Activated CD8-positive, alpha-beta memory T cell treated with anti-CD3 and anti-CD28 coated beads, Interleukin-2, amount 10 ng/mL, durations not matched to agents 7 days and 5 days (primary cell): ENCODE results near the gene SOX18. TPM values are rescaled to one million over a fixed set of nuclear protein-coding genes. Genes with fewer than 3 reads are reported as not detected.

ENCODE experiments used
- ATAC-seq: fragments of 150-1000 bp; cut with Tn5 transposase; one replicate; pipeline ENCODE4 v1.10.0; 2021; ENCODE audit warnings: moderate library complexity
- CTCF ChIA-PET: fragments of 350-600 bp; sonication (Branson Sonifier 250); formaldehyde crosslinking; loops from one replicate; lab custom pipeline; 2021; ENCODE audit warnings: antibody characterized with exemption; lab: Charles Lee
- DNase-seq: peaks from one replicate; pipeline ENCODE4 v3.0.0-alpha.2; 2020
- H3K27ac Mint-ChIP-seq: one replicate; pipeline ENCODE4 v1.8.0; 2021; ENCODE audit warnings: mild to moderate bottlenecking, mixed read lengths
- H3K27me3 Mint-ChIP-seq: one replicate; pipeline ENCODE4 v1.8.0; 2021; ENCODE audit warnings: mixed read lengths
- H3K36me3 Mint-ChIP-seq: one replicate; pipeline ENCODE4 v1.8.0; 2021; ENCODE audit warnings: mild to moderate bottlenecking, mixed read lengths
- H3K4me1 Mint-ChIP-seq: one replicate; pipeline ENCODE4 v1.8.0; 2021; ENCODE audit warnings: mixed read lengths
- H3K4me3 Mint-ChIP-seq: one replicate; pipeline ENCODE4 v1.8.0; 2021; ENCODE audit warnings: mild to moderate bottlenecking, moderate library complexity, mixed read lengths
- H3K9me3 Mint-ChIP-seq: one replicate; pipeline ENCODE4 v1.8.0; 2022; ENCODE audit warnings: low read depth, mixed read lengths
- total RNA-seq, 2 experiments: library from RNA; stranded (reverse); gene quantifications; one replicate each; pipeline ENCODE4 v1.2.3, GENCODE V29; 2021

The SOX18 gene
- total RNA-seq, 2 experiments from 2014 or later = 0.20 to 1.8 TPM

DNA sequence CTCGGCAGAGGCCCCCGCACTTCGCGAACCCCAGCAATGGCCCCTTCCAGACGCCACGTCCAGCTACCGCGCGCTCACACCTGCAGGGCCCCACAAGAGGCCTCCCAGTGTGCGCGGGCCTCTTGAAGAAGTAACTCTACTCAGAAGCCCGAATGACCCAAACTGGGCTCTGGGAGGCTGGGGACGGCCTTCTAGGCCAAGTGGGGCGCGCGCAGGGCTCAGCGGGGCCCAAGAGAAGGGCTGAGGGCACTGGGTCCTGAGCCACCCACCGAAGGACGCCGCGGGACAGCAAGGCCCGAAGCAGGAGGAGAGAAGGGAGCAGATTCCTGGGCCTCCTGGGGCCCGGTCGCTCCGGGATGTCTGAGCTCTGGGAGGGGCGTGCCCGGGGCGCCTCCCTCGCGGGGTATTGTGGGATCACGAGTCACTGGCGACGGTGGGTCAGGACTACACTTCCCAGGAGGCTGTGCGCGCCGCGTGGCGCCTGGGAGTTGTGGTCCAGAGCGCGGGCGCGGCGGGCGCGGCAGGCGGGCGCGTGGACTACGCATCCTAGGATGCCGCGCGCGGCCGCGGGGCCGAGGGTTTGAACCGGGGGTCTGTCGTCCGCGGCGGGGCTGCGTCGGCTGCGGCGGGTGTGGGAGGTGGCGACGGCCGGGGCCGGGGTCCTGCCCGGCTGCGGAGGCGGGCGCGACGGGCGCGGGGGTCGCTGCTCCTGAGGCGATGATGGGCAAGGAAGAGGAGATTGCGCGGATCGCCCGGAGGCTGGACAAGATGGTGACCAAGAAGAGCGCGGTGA lies 13.4 kb upstream of the SOX18 start, which contains the start of gene TCEA2:
Gene TCEA2 (plus strand): TSS at position 603 of the 793 bp plus-strand sequence. CDS start 115 bp downstream, at position 718.
- peak; percentile 97 for DNase-seq
- peak within 1 kb of the TSS; percentile 85 for H3K4me3 Mint-ChIP-seq
- no peaks in the 10 kb centered on the region for H3K36me3 Mint-ChIP-seq
- H3K9me3 Mint-ChIP-seq = no peaks in the 10 kb centered on the region
- peak within 1 kb of the TSS; percentile 85 for H3K27ac Mint-ChIP-seq
- CTCF ChIA-PET = interaction anchor here (0.8 to 7.4 kb wide), 9 partner anchors 10 to 152 kb away, joined by 3 to 133 read pairs (median 4); partner anchors contain the start of genes C20orf204, LKAAEAR1, PRPF6 and SAMD10
- no peaks in the 10 kb centered on the region for H3K27me3 Mint-ChIP-seq
- ATAC-seq = peak; percentile 83
- peaks cover 56% of the 10 kb centered on the region for H3K4me1 Mint-ChIP-seq

DNA sequence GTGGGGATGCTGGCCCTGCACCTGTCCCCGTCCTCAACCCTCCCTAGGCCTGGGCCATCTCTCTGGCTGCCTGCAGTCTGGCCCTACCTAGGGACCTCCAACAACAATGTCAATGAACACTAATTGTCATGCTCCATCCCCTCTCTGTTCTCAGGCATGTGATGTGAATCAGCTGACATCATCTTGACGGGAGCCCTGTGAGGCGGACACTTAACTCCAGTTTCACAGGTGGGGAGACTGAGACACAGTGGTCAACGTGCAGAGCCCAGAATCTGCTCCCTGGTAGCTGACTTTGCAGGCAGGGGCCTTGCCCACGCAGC lies 12.8 kb upstream of the SOX18 start:
- Mint-ChIP-seq H3K36me3 (no peaks in the 10 kb centered on the region), H3K27ac (peak overlapping the region; percentile 62), H3K27me3 (no peaks in the 10 kb centered on the region), H3K4me3 (peak overlapping the region; percentile 85), H3K4me1 (peaks cover 57% of the 10 kb centered on the region), H3K9me3 (no peaks in the 10 kb centered on the region)
- DNase-seq (no peak), ATAC-seq (no peak)
- CTCF ChIA-PET = interaction anchor here (0.9 to 7.4 kb wide), 9 partner anchors 9 to 151 kb away, joined by 3 to 133 read pairs (median 3); partner anchors contain the start of genes C20orf204, LKAAEAR1, PRPF6 and SAMD10

DNA sequence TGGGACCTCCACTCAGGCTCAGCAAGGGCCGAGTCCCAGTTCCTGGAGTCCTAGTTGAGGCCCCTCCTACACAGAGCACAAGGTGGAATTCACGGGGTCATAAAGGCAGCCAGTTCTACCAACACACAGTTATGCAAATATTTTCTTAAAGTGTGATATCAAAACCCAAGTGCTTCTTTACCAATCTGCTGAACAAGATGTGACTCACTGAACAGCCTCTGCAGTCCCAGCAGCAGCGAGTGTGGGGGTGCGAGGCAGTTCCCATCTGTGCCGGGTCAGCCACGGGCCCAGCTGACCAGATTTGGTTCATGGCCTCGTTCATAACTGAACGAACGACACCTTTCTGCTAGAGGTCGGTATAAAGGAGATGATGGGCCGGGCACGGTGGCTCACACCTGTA lies 9.1 kb upstream of the SOX18 start:
- no peak for DNase-seq
- Mint-ChIP-seq H3K9me3 (no peaks in the 10 kb centered on the region), H3K36me3 (no peaks in the 10 kb centered on the region), H3K27me3 (no peaks in the 10 kb centered on the region), H3K27ac (no peak overlapping the region), H3K4me1 (peaks cover 38% of the 10 kb centered on the region), H3K4me3 (peak overlapping the region; percentile 38)
- ATAC-seq = no peak
- CTCF ChIA-PET = interaction anchor here (0.7 to 7.4 kb wide), 3 partner anchors 8 to 79 kb away, joined by 3 to 133 read pairs (median 18); partner anchors contain the start of genes C20orf204, PRPF6 and SAMD10

DNA sequence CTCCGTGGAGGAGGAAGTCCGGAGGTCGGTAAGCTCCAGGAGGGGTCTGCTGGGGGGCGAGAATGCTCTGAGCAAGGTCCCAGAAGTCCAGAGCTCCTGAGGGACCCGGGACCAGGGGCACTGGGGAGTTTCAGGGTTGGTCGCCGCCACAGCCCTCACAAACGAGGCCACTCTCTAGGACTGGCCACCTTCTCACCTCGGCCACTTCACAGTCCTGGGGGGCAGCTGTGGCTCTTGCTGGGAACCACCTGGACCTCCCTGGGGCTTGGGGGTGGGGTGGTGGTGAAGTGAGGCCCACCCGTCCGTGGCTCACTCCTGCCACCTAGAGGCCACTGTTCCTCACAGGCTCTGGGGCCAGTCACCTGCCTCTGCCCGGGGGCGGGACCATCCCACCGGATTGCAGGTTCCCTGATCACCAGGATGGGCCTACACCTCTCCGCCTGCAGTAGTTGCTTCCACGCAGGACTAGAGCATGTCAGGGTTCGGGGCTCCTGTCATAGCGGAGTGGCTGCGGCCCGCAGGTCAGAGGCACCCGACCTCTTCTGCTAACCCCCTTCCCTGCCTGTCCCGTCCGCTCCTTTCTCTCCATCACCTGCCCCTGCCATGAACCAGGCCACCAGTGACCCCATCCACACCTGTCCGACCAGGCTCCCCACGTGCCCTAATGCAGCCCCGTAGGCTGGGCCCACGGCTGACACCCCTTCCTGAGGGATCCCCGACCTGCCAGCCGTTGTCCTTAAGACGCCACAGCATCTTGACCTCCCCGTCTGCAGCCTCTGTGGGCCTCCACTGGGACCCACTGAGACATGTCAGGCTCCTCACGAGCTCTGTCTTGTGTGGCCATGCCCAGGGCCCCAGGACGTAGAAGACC lies 8.4 kb upstream of the SOX18 start:
- DNase-seq (peak; percentile 89), ATAC-seq (peak; percentile 81)
- Mint-ChIP-seq H3K4me1 (peaks cover 37% of the 10 kb centered on the region), H3K36me3 (no peaks in the 10 kb centered on the region), H3K4me3 (peak overlapping the region; percentile 64), H3K27me3 (no peaks in the 10 kb centered on the region), H3K27ac (peak overlapping the region; percentile 80), H3K9me3 (no peaks in the 10 kb centered on the region)
- CTCF ChIA-PET = interaction anchor here (0.8 to 7.4 kb wide), 15 partner anchors 8 to 520 kb away, joined by 3 to 133 read pairs (median 4); partner anchors contain the start of genes C20orf204, PRPF6, TPD52L2 and UCKL1

DNA sequence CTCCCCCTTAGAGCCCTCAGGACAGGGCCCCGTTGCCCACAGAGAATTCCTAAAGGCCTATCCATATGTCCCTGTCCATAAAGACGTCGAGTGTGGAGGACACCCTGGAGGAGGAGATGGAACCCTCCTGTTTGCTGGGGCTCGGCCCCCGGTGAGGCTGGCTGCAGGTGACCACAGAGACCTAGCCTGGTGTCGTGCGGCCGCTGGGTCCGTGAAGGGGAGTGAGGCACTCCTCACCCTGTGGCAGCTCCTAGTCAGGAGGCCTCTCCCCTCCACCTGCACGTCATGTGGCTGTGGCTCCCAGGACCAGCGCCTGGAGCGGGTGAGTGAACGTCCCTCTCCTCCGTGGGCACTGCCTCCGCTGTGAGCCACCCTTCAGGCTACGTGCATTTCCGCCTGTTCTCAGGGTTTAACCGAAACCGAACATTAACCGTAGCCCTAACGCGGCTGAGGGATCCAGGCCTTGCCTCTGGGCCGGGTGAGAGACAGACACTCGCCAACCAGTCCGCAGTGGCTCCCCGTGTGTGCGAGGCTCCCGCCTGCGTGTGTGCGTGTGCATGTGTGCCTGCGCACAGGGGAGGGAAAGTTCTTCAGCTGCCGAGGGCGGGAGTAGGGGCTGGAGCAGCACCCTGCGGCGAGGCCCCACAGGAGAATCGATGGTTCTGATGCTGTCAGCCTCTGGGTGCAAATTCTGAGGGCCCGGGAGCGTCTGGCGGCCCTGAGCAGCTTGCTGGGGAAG lies 7.6 kb upstream of the SOX18 start:
- peak overlapping the region; percentile 80 for H3K27ac Mint-ChIP-seq

DNA sequence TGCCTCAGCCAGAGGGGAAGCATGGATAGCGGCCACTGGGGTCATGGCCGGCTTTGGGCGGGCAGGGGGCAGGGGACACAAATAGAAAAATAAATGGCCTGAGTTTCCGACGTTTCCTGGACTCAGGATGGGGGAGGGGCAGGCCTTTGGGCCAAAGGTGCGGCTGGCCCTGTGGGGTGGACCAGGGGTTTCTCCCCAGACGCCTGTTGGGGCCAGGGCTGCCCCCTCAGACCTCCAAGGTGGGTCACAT lies 7.1 kb upstream of the SOX18 start:
- Mint-ChIP-seq H3K27me3 (peaks cover 4% of the 10 kb centered on the region), H3K9me3 (no peaks in the 10 kb centered on the region), H3K36me3 (no peaks in the 10 kb centered on the region), H3K4me3 (no peak overlapping the region), H3K27ac (no peak overlapping the region), H3K4me1 (peaks cover 30% of the 10 kb centered on the region)
- ATAC-seq (no peak), DNase-seq (no peak)
- CTCF ChIA-PET = interaction anchor here (7.4 kb wide), 1 partner anchor 16 kb away, joined by 133 read pairs; the partner anchor contains the start of gene C20orf204

More for the DNA sequence above, 7.6 kb upstream of the SOX18 start:
- DNase-seq (no peak), ATAC-seq (peak; percentile 41)
- Mint-ChIP-seq H3K9me3 (no peaks in the 10 kb centered on the region), H3K4me1 (peaks cover 32% of the 10 kb centered on the region), H3K36me3 (no peaks in the 10 kb centered on the region), H3K4me3 (peak overlapping the region; percentile 64), H3K27me3 (no peaks in the 10 kb centered on the region)
- CTCF ChIA-PET = interaction anchor here (0.8 to 7.4 kb wide), 15 partner anchors 9 to 519 kb away, joined by 3 to 133 read pairs (median 4); partner anchors contain the start of genes C20orf204, PRPF6, TPD52L2 and UCKL1

DNA sequence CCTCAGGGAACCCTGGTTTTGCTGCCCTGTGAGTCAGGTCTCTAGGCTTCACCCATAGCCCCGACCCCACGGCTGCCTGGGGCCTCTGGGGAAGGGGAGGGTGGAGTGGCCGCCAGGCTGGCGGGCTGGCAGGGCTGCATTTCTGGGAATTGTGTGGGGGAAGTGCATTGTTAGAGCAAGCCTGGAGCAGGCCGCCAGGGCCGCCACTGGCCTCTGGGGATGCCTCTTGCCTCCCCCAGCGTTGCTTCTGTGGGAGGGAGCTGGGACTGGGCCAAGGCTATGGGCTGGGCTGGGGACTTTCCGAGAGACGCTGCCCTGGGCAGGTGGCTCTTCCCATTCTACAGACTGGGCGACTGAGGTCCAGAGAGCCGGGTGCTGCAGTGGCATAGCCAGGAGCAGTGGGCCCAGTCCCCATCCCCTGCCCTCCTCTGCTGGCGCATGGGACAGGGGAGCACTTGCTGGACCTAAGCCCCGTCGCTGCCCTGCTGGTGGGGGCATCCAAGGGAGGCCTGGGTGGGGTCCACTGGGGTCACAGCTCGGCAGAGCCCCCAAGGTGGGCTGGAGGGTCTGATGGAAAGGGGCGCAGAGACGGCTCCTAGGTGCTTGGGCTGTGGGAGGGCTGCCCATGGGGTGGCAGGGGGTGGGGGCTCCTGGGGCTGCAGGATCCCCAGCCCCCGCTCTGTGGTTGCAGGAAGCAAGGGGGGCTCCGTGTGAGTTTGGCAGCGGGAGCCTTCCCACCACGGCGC lies 6.6 kb upstream of the SOX18 start:
- Mint-ChIP-seq H3K36me3 (no peaks in the 10 kb centered on the region), H3K4me1 (peaks cover 30% of the 10 kb centered on the region), H3K27ac (no peak overlapping the region), H3K27me3 (peaks cover 8% of the 10 kb centered on the region), H3K9me3 (no peaks in the 10 kb centered on the region), H3K4me3 (no peak overlapping the region)
- no peak for DNase-seq
- ATAC-seq = no peak
- CTCF ChIA-PET = interaction anchor here (7.4 kb wide), 1 partner anchor 15 kb away, joined by 133 read pairs; the partner anchor contains the start of gene C20orf204

DNA sequence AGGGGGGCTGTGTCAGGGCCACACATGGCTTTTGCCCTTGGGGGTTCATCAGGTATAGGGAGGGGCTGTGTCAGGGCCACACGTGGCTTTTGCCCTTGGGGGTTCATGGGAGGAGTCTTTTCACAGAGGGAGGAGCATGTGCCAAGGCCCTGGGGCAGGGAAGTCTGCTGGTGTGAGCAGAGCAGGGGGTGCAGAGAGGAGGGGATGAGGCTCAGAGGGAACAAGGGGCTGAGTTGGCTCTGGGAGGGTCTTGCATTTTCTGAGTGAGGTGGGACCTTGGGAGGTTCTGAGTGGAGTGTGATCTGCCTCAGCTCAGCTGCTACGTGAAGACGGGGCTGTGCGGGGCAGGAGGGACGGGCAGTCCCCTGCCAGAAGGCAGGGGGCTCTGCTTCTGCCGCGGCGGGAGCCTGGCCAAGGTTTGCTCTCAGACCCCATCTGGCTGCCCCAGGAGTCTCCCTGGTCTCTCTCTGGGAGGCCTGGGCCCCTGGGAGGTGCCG lies 6.0 kb upstream of the SOX18 start:
- CTCF ChIA-PET = interaction anchor here (1.8 to 7.4 kb wide), 3 partner anchors 16 to 75 kb away, joined by 5 to 78 read pairs (median 12); partner anchors contain the start of genes PRPF6 and SAMD10

DNA sequence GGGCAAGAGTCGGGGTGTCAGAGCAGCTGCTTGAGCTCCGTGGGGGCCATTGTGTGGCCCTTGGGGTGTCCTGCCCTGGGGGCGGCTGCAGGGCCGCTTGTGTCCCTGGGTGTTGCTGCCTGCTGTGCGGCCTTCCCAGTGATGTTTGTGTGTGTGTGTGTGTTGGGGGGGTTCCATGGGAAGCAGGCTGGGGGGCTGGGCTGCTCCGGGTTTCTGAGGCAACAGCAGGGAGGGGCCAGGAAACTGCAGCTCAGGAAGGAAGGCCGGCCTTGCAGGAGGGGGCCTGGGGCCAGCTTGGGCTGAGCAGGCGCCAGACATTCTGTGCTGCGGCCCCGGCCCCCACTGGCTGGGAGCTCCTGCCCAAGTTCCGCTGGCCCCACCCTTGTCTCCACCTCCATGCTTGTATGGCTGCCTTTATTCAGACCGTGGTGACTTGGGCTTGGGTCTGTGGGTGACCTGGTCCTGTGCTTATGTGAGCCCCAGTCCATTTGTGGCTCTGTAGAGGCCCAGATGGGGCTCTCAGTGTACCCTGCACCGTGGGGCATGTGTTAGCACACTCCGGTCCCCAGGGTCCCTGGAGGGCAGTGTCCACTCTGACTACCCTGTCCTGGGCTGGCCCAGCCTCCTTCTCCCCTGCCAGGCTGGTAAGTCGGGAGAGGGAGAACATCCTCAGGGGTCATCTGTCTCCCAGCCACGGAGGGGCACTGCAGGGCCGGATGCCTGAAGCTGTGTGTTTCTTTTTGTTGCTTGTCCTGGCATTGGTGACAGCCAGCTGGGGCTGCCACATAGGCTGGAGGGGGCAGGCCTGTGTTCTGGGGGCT lies 4.6 kb upstream of the SOX18 start:
- CTCF ChIA-PET = interaction anchor here (1.0 to 7.4 kb wide), 8 partner anchors 8 to 74 kb away, joined by 3 to 78 read pairs (median 6); partner anchors contain the start of genes OPRL1, PRPF6 and SAMD10
- Mint-ChIP-seq H3K27ac (no peak overlapping the region), H3K36me3 (no peaks in the 10 kb centered on the region), H3K4me1 (peaks cover 30% of the 10 kb centered on the region), H3K4me3 (no peak overlapping the region), H3K9me3 (no peaks in the 10 kb centered on the region), H3K27me3 (peaks cover 19% of the 10 kb centered on the region)
- no peak for ATAC-seq
- DNase-seq = no peak

More for the DNA sequence above, 6.0 kb upstream of the SOX18 start:
- no peaks in the 10 kb centered on the region for H3K36me3 Mint-ChIP-seq
- DNase-seq (no peak), ATAC-seq (no peak)
- H3K27ac Mint-ChIP-seq = peak overlapping the region; percentile 68
- peaks cover 30% of the 10 kb centered on the region for H3K4me1 Mint-ChIP-seq
- H3K9me3 Mint-ChIP-seq = no peaks in the 10 kb centered on the region
- peaks cover 14% of the 10 kb centered on the region for H3K27me3 Mint-ChIP-seq
- H3K4me3 Mint-ChIP-seq = no peak overlapping the region

DNA sequence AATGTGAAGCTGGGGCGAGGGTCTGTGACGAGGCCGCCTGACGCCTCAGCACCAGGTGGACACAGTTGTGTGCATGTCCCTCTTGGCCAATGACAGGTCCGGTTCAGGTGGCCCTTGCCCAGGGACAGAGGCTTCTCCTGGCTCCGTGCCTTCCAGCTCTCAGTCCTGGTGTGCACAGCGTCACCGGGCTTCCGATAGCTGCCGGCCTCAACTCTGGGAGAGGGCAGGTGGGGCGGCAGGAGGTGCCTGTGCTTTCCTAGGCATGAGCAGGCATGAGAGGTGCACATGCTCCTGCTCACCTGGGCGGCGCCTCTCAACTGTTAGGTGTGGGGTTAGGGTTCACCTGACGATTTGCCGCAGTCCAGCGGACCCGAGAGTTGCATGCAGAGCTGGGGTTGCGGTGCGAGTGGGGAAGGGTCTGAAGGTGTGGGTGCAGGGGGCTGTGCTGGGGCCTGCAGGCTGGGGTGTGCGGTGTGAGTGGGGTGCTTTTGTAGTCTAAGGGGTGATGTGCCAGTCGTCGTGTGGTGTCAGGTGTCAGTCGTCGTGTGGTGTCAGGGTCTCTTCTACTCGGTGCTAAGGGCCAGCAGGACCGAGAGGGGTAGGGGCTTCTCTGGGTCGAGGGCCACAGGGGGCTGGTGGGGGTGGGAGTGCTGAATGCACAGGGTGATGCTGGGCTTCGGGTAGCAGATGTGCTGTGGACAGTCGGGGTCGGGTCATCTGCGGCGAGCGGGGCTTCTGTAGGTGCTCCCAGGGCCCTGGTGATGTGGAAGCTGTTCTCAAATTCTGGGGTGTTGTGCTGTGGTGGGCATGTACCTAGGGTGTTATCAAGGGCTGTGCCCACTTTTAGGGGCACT lies 3.8 kb upstream of the SOX18 start:
- Mint-ChIP-seq H3K4me3 (no peak overlapping the region), H3K4me1 (peaks cover 27% of the 10 kb centered on the region)

More for the DNA sequence above, 3.8 kb upstream of the SOX18 start:
- peaks cover 21% of the 10 kb centered on the region for H3K27me3 Mint-ChIP-seq
- CTCF ChIA-PET = interaction anchor here (1.5 to 7.4 kb wide), 7 partner anchors 9 to 73 kb away, joined by 3 to 78 read pairs (median 7); partner anchors contain the start of genes PRPF6 and SAMD10
- ATAC-seq = no peak
- H3K9me3 Mint-ChIP-seq = no peaks in the 10 kb centered on the region
- H3K36me3 Mint-ChIP-seq = no peaks in the 10 kb centered on the region
- DNase-seq = no peak
- no peak overlapping the region for H3K27ac Mint-ChIP-seq
